ENCODE data around the gene ZNF316.

The ZNF316 gene

GRCh38 chr7:6680146-6680545, 43.0 kb downstream of the ZNF316 start:
- Mint-ChIP-seq H3K27me3 (ENCODE audit: low read depth, poor library complexity) (peaks cover 3% of the 10 kb centered on the region), H3K4me1 (no peaks in the 10 kb centered on the region), H3K4me3 (no peak overlapping the region), H3K36me3 (ENCODE audit: low read depth) (peaks cover 23% of the 10 kb centered on the region), H3K9me3 (peaks cover 60% of the 10 kb centered on the region), H3K27ac (no peak overlapping the region)
- no peak for DNase-seq
- TF ChIP-seq CTCF (IDR thresholded peaks at IDR 0.05): no peak

GRCh38 chr7:6691103-6691502, 54.0 kb downstream of the ZNF316 start:
- Mint-ChIP-seq H3K36me3 (ENCODE audit: low read depth) (no peaks in the 10 kb centered on the region), H3K4me1 (no peaks in the 10 kb centered on the region), H3K27ac (no peak overlapping the region), H3K4me3 (no peak overlapping the region), H3K27me3 (ENCODE audit: low read depth, poor library complexity) (peaks cover 7% of the 10 kb centered on the region), H3K9me3 (no peaks in the 10 kb centered on the region)
- no peak for TF ChIP-seq CTCF (IDR thresholded peaks at IDR 0.05)
- no peak for DNase-seq

GRCh38 chr7:6691609-6692106, 54.5 kb downstream of the ZNF316 start:
- TF ChIP-seq CTCF (IDR thresholded peaks at IDR 0.05): no peak
- no peak for DNase-seq
- H3K27me3 Mint-ChIP-seq (ENCODE audit: low read depth, poor library complexity): peaks cover 7% of the 10 kb centered on the region
- H3K9me3 Mint-ChIP-seq: no peaks in the 10 kb centered on the region
- H3K36me3 Mint-ChIP-seq (ENCODE audit: low read depth): no peaks in the 10 kb centered on the region
- no peaks in the 10 kb centered on the region for H3K4me1 Mint-ChIP-seq
- H3K4me3 Mint-ChIP-seq: no peak overlapping the region
- no peak overlapping the region for H3K27ac Mint-ChIP-seq

- H3K36me3 Mint-ChIP-seq (ENCODE audit: low read depth): no peaks in the 10 kb centered on the region
- no peak for DNase-seq
- peaks cover 7% of the 10 kb centered on the region for H3K4me1 Mint-ChIP-seq
- H3K27ac Mint-ChIP-seq: no peak overlapping the region
- TF ChIP-seq CTCF (IDR thresholded peaks at IDR 0.05): no peak
- H3K27me3 Mint-ChIP-seq (ENCODE audit: low read depth, poor library complexity): peaks cover 16% of the 10 kb centered on the region
- no peak overlapping the region for H3K4me3 Mint-ChIP-seq
- H3K9me3 Mint-ChIP-seq: no peaks in the 10 kb centered on the region
Measured at GRCh38 chr7:6700793-6701192, 63.7 kb downstream of the ZNF316 start.

- peaks cover 9% of the 10 kb centered on the region for H3K4me1 Mint-ChIP-seq
- H3K27ac Mint-ChIP-seq: peak overlapping the region; percentile 33
- DNase-seq: no peak
- no peaks in the 10 kb centered on the region for H3K36me3 Mint-ChIP-seq (ENCODE audit: low read depth)
- no peaks in the 10 kb centered on the region for H3K9me3 Mint-ChIP-seq
- peak overlapping the region; percentile 4 for H3K4me3 Mint-ChIP-seq
- peaks cover 19% of the 10 kb centered on the region for H3K27me3 Mint-ChIP-seq (ENCODE audit: low read depth, poor library complexity)
- TF ChIP-seq CTCF (IDR thresholded peaks at IDR 0.05): no peak
Measured at GRCh38 chr7:6701860-6702259, 64.7 kb downstream of the ZNF316 start.

All from nephron progenitor cell (in vitro differentiated cells).